GM23338 (cell line): Measurements from ENCODE around the gene ZCCHC13. TPM values are rescaled to one million over a fixed set of nuclear protein-coding genes. Genes with fewer than 3 reads are reported as not detected.
"Not testable (repeated sequence)": the region's sequence is repeated elsewhere in the genome, so short reads cannot be mapped to it uniquely, and the experiment has no call there.

Experiments used
- ATAC-seq: fragments of 200-7000 bp; cut with Tn5 transposase; 3 replicates; pipeline ENCODE4 v1.9.1; 2020
- DNase-seq: peaks from one replicate; pipeline ENCODE4 v3.0.0-alpha.2; 2015; ENCODE audit warnings: low spot score
- H2AFZ ChIP-seq: fragments of 200-600 bp; sonication (generic); 2 replicates; pipeline ENCODE4 v1.8.0; 2016; ENCODE audit warnings: antibody characterized with exemption, mild to moderate bottlenecking, moderate library complexity
- H3F3A ChIP-seq: fragments of 200-600 bp; sonication (generic); replicated peaks from 2 replicates; pipeline ENCODE4 v1.8.0; 2017; ENCODE audit warnings: antibody characterized with exemption, mixed run types, low read depth
- H3K27ac ChIP-seq: fragments of 200-600 bp; sonication (generic); 2 replicates; pipeline ENCODE4 v1.6.1; 2016; ENCODE audit warnings: low read depth
- H3K27me3 ChIP-seq: fragments of 200-600 bp; sonication (generic); 2 replicates; pipeline ENCODE4 v1.8.0; 2016; ENCODE audit warnings: mild to moderate bottlenecking, mixed run types, moderate library complexity; ENCODE audit not compliant: insufficient read depth
- H3K36me3 ChIP-seq: fragments of 200-600 bp; sonication (generic); 2 replicates; pipeline ENCODE4 v1.8.0; 2016; ENCODE audit warnings: mild to moderate bottlenecking; ENCODE audit not compliant: insufficient read depth
- H3K4me1 ChIP-seq: fragments of 200-600 bp; sonication (generic); 2 replicates; pipeline ENCODE4 v1.8.0; 2016; ENCODE audit warnings: mild to moderate bottlenecking, moderate library complexity; ENCODE audit not compliant: insufficient read depth
- H3K4me2 ChIP-seq: fragments of 200-600 bp; sonication (generic); 2 replicates; pipeline ENCODE4 v1.7.1; 2017; ENCODE audit warnings: mixed run types
- H3K4me3 ChIP-seq: fragments of 200-600 bp; sonication (generic); 2 replicates; pipeline ENCODE4 v1.6.1; 2016; ENCODE audit warnings: mixed run types
- H3K79me2 ChIP-seq: fragments of 200-600 bp; sonication (generic); replicated peaks from 2 replicates; pipeline ENCODE4 v1.8.0; 2017; ENCODE audit warnings: mild to moderate bottlenecking; ENCODE audit not compliant: insufficient read depth
- H3K9me2 ChIP-seq: fragments of 200-600 bp; sonication (generic); 2 replicates; pipeline ENCODE4 v1.8.0; 2017; ENCODE audit not compliant: insufficient read depth
- H4K20me1 ChIP-seq: fragments of 200-600 bp; sonication (generic); replicated peaks from 2 replicates; pipeline ENCODE4 v1.8.0; 2017; ENCODE audit warnings: mild to moderate bottlenecking; ENCODE audit not compliant: insufficient read depth
- H3K27ac Mint-ChIP-seq: 2 replicates; pipeline ENCODE4 v1.8.0; 2020; ENCODE audit warnings: inconsistent platforms, mild to moderate bottlenecking, moderate library complexity, mixed read lengths
- H3K27me3 Mint-ChIP-seq: 3 replicates; pipeline ENCODE4 v1.8.0; 2022; ENCODE audit warnings: low read depth, mild to moderate bottlenecking, moderate library complexity, mixed read lengths, inconsistent platforms; ENCODE audit not compliant: insufficient read depth, poor library complexity
- H3K36me3 Mint-ChIP-seq: 3 replicates; pipeline ENCODE4 v1.8.0; 2021; ENCODE audit warnings: low read depth, mild to moderate bottlenecking, inconsistent platforms, moderate library complexity, mixed read lengths
- H3K4me1 Mint-ChIP-seq: 3 replicates; pipeline ENCODE4 v1.8.0; 2020; ENCODE audit warnings: mild to moderate bottlenecking, inconsistent platforms, mixed read lengths
- H3K4me3 Mint-ChIP-seq: 3 replicates; pipeline ENCODE4 v1.8.0; 2021; ENCODE audit warnings: moderate library complexity, mild to moderate bottlenecking, inconsistent platforms, mixed read lengths
- H3K9me3 Mint-ChIP-seq: 3 replicates; pipeline ENCODE4 v1.8.0; 2020; ENCODE audit warnings: moderate library complexity, mild to moderate bottlenecking, inconsistent platforms, mixed read lengths
- CREB1 ChIP-seq: fragments of 250-450 bp; sonication (Bioruptor Pico); IDR thresholded peaks from 2 replicates; pipeline ENCODE4 v1.5.0; 2020; ENCODE audit warnings: low read depth, mild to moderate bottlenecking, moderate library complexity
- ETS1 ChIP-seq: IDR thresholded peaks from 2 replicates; pipeline ENCODE4 v1.6.1; 2016; ENCODE audit warnings: antibody characterized with exemption
- EZH2 ChIP-seq: fragments of 200-600 bp; sonication (generic); IDR thresholded peaks from one replicate; pipeline ENCODE4 v1.8.0; 2017; ENCODE audit warnings: antibody characterized with exemption, mild to moderate bottlenecking, low read depth; ENCODE audit not compliant: unreplicated experiment
- JUNB ChIP-seq: IDR thresholded peaks from one replicate; pipeline ENCODE4 v1.6.1; 2016; ENCODE audit warnings: antibody characterized with exemption; ENCODE audit not compliant: unreplicated experiment
- STAT1 ChIP-seq: IDR thresholded peaks from one replicate; pipeline ENCODE4 v1.6.1; 2016; ENCODE audit warnings: antibody characterized with exemption; ENCODE audit not compliant: unreplicated experiment
- ZNF114 ChIP-seq: fragments of 250-450 bp; sonication (Bioruptor Pico); IDR thresholded peaks from 2 replicates; pipeline ENCODE4 v1.5.0; 2020; ENCODE audit warnings: mild to moderate bottlenecking, moderate library complexity
- ZNF331 ChIP-seq: fragments of 250-450 bp; sonication (Bioruptor Pico); IDR thresholded peaks from 2 replicates; pipeline ENCODE4 v1.5.0; 2020; ENCODE audit warnings: low read depth, mild to moderate bottlenecking, moderate library complexity
- polyA plus RNA-seq: library from polyadenylated mRNA; unstranded; fragments of >200 nt; fragmentation: Nextera tagmentation; extraction: Ambion mirVana; gene quantifications from 2 replicates; pipeline ENCODE4 v1.2.1, GENCODE V29; 2016
- total RNA-seq: library from RNA; depleted of rRNA; stranded (reverse); fragments of >200 nt; shearing (Covaris generic); gene quantifications from 2 replicates; pipeline ENCODE4 v1.2.3, GENCODE V29; 2014

ZCCHC13 gene
- total and polyA plus RNA-seq, 2 experiments from 2014 or later: not detected

GRCh38 chrX:74318672-74319071 lies 14.7 kb downstream of the ZCCHC13 start:
- no peak overlapping the region for H3K4me2 ChIP-seq
- no peak overlapping the region for H3K27ac ChIP-seq
- DNase-seq (no peak), ATAC-seq (no peak)
- H3K36me3 Mint-ChIP-seq: no peaks in the 10 kb centered on the region
- H3K4me3 ChIP-seq: no peak overlapping the region
- no peaks in the 10 kb centered on the region for H3K79me2 ChIP-seq
- peaks cover 2% of the 10 kb centered on the region; the same call in 1 of the 3 replicates for H3K4me1 Mint-ChIP-seq
- H3K27me3 Mint-ChIP-seq: peaks cover 6% of the 10 kb centered on the region
- no peak for TF ChIP-seq JUNB
- no peak for TF ChIP-seq CREB1 (CRISPR knock-in tag)
- H3K9me3 Mint-ChIP-seq: no peaks in the 10 kb centered on the region
- H3K36me3 ChIP-seq: no peaks in the 10 kb centered on the region
- H3K9me2 ChIP-seq: no peaks in the 10 kb centered on the region
- H2AFZ ChIP-seq: no peak overlapping the region
- no peaks in the 10 kb centered on the region for H4K20me1 ChIP-seq
- H3K4me1 ChIP-seq: no peaks in the 10 kb centered on the region
- H3K4me3 Mint-ChIP-seq: no peak overlapping the region
- no peaks in the 10 kb centered on the region for H3K27me3 ChIP-seq
- no peaks in the 10 kb centered on the region for H3F3A ChIP-seq
- H3K27ac Mint-ChIP-seq: no peak overlapping the region

- not testable (repeated sequence) for H2AFZ ChIP-seq, H3K4me1 ChIP-seq, H3K27ac Mint-ChIP-seq, H3K36me3 ChIP-seq, H3K4me3 Mint-ChIP-seq, H3K27me3 Mint-ChIP-seq, H3K9me3 Mint-ChIP-seq, DNase-seq, H3K9me2 ChIP-seq, H4K20me1 ChIP-seq, H3K79me2 ChIP-seq, ATAC-seq, H3K36me3 Mint-ChIP-seq, H3K4me3 ChIP-seq, H3K27me3 ChIP-seq, H3K4me1 Mint-ChIP-seq, H3K4me2 ChIP-seq, H3F3A ChIP-seq, H3K27ac ChIP-seq
These were observed 15.3 kb downstream of the ZCCHC13 start for GRCh38 chrX:74319321-74319720.

GRCh38 chrX:74321191-74321590 lies 17.2 kb downstream of the ZCCHC13 start:
- no peak overlapping the region for H3K4me3 Mint-ChIP-seq
- DNase-seq (no peak), ATAC-seq (no peak)
- Histone ChIP-seq H3K79me2 (no peaks in the 10 kb centered on the region), H3F3A (peaks cover under 1% of the 10 kb centered on the region; the same call in 1 of the 2 replicates), H3K36me3 (no peaks in the 10 kb centered on the region), H3K27me3 (no peaks in the 10 kb centered on the region), H4K20me1 (no peaks in the 10 kb centered on the region), H3K4me2 (no peak overlapping the region), H3K4me3 (no peak overlapping the region), H3K4me1 (peaks cover 12% of the 10 kb centered on the region), H3K9me2 (no peaks in the 10 kb centered on the region), H2AFZ (no peak overlapping the region), H3K27ac (no peak overlapping the region)
- TF ChIP-seq STAT1 (no peak), EZH2 (no peak), ZNF331 (no peak)
- H3K4me1 Mint-ChIP-seq: peaks cover 18% of the 10 kb centered on the region
- H3K27me3 Mint-ChIP-seq: peaks cover 4% of the 10 kb centered on the region
- no peaks in the 10 kb centered on the region for H3K36me3 Mint-ChIP-seq
- H3K27ac Mint-ChIP-seq: no peak overlapping the region
- no peaks in the 10 kb centered on the region for H3K9me3 Mint-ChIP-seq

GRCh38 chrX:74324131-74324530 lies 20.2 kb downstream of the ZCCHC13 start:
- Histone ChIP-seq H3K4me1 (peaks cover 21% of the 10 kb centered on the region), H3K4me2 (no peak overlapping the region), H2AFZ (no peak overlapping the region), H3K79me2 (no peaks in the 10 kb centered on the region), H4K20me1 (no peaks in the 10 kb centered on the region), H3K27ac (no peak overlapping the region), H3F3A (peaks cover 4% of the 10 kb centered on the region; the same call in 1 of the 2 replicates), H3K36me3 (no peaks in the 10 kb centered on the region), H3K9me2 (no peaks in the 10 kb centered on the region), H3K4me3 (no peak overlapping the region), H3K27me3 (no peaks in the 10 kb centered on the region)
- Mint-ChIP-seq H3K4me3 (no peak overlapping the region), H3K27ac (no peak overlapping the region), H3K27me3 (peaks cover 4% of the 10 kb centered on the region), H3K9me3 (no peaks in the 10 kb centered on the region), H3K4me1 (peaks cover 31% of the 10 kb centered on the region), H3K36me3 (no peaks in the 10 kb centered on the region)
- TF ChIP-seq ZNF114 (CRISPR knock-in tag) (no peak), ETS1 (no peak)
- DNase-seq (no peak), ATAC-seq (no peak)
